ENCODE data around the gene SSNA1.

- no peak for TF ChIP-seq EZH2 (IDR thresholded peaks at IDR 0.05; ENCODE audit: low read length, missing control alignments)
- TF ChIP-seq, protein P1, sequence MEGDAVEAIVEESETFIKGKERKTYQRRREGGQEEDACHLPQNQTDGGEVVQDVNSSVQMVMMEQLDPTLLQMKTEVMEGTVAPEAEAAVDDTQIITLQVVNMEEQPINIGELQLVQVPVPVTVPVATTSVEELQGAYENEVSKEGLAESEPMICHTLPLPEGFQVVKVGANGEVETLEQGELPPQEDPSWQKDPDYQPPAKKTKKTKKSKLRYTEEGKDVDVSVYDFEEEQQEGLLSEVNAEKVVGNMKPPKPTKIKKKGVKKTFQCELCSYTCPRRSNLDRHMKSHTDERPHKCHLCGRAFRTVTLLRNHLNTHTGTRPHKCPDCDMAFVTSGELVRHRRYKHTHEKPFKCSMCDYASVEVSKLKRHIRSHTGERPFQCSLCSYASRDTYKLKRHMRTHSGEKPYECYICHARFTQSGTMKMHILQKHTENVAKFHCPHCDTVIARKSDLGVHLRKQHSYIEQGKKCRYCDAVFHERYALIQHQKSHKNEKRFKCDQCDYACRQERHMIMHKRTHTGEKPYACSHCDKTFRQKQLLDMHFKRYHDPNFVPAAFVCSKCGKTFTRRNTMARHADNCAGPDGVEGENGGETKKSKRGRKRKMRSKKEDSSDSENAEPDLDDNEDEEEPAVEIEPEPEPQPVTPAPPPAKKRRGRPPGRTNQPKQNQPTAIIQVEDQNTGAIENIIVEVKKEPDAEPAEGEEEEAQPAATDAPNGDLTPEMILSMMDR (conservative IDR thresholded peaks at IDR 0.05 in 1 of 2, IDR thresholded peaks at IDR 0.05 in 1 of 2; ENCODE audit: low read depth in 1 of 2, low read length in 2 of 2) = no peak
Measured at GRCh38 chr9:137221095-137221505, 32.6 kb downstream of the SSNA1 start.

Data from fibroblast of lung (primary cell).